HG02623 (cell line): ENCODE data around the gene FNDC11.
A peak's percentile ranks its signal among the peaks of the same experiment; 100 is the strongest.
"Not testable (repeated sequence)": the region's sequence is repeated elsewhere in the genome, so short reads cannot be mapped to it uniquely, and the experiment has no call there.

Experiments
- ATAC-seq: cut with Tn5 transposase; IDR thresholded peaks from one replicate; pipeline ENCODE4 v1.9.1; 2021; ENCODE audit warnings: moderate library complexity; ENCODE audit not compliant: unreplicated experiment

FNDC11 gene

GRCh38 chr20:63565699-63566335, 11.9 kb downstream of the FNDC11 start:
- no peak for ATAC-seq

GRCh38 chr20:63566395-63567135, 12.6 kb downstream of the FNDC11 start:
- no peak for ATAC-seq

GRCh38 chr20:63567136-63567385, 13.1 kb downstream of the FNDC11 start:
- ATAC-seq: no peak

- peak; percentile 56 for ATAC-seq
Observed at GRCh38 chr20:63567386-63568169, 13.6 kb downstream of the FNDC11 start.

- no peak for ATAC-seq
Observed at GRCh38 chr20:63568170-63568981, 14.4 kb downstream of the FNDC11 start.

GRCh38 chr20:63568986-63569949, 15.3 kb downstream of the FNDC11 start:
- ATAC-seq: no peak

GRCh38 chr20:63570281-63571086, 16.5 kb downstream of the FNDC11 start:
- ATAC-seq: no peak

- not testable (repeated sequence) for ATAC-seq
Observed at GRCh38 chr20:63571087-63571478, 17.1 kb downstream of the FNDC11 start.

- no peak for ATAC-seq
Observed at GRCh38 chr20:63572071-63572787, 18.3 kb downstream of the FNDC11 start.

GRCh38 chr20:63572788-63573646, 19.1 kb downstream of the FNDC11 start:
- ATAC-seq: no peak

- no peak for ATAC-seq
Observed at GRCh38 chr20:63573647-63574131, 19.7 kb downstream of the FNDC11 start.

GRCh38 chr20:63574156-63574828, 20.3 kb downstream of the FNDC11 start, which contains the start of gene HELZ2:
Gene HELZ2 (minus strand): TSS chr20:63574239. CDS start chr20:63572385, 1,854 bp downstream.
- no peak for ATAC-seq

GRCh38 chr20:63574829-63575743, 21.1 kb downstream of the FNDC11 start:
- ATAC-seq: no peak

- no peak for ATAC-seq
Observed at GRCh38 chr20:63576311-63576710, 22.4 kb downstream of the FNDC11 start.

- ATAC-seq: no peak
Observed at GRCh38 chr20:63577317-63577894, 23.4 kb downstream of the FNDC11 start.
